Urothelium cell line (cell line): ENCODE results near the gene TOPAZ1.
"Not testable (repeated sequence)": the region's sequence is repeated elsewhere in the genome, so short reads cannot be mapped to it uniquely, and the experiment has no call there.

Experiments
- DNase-seq: peaks from one replicate; pipeline ENCODE4 v3.0.0; 2011; ENCODE audit warnings: low spot score, mixed read lengths
- FAIRE-seq: peaks from 2 replicates; lab custom pipeline; 2011; peaks lifted over from hg19 to GRCh38; lab: Jason Lieb, UNC

TOPAZ1 gene

DNA sequence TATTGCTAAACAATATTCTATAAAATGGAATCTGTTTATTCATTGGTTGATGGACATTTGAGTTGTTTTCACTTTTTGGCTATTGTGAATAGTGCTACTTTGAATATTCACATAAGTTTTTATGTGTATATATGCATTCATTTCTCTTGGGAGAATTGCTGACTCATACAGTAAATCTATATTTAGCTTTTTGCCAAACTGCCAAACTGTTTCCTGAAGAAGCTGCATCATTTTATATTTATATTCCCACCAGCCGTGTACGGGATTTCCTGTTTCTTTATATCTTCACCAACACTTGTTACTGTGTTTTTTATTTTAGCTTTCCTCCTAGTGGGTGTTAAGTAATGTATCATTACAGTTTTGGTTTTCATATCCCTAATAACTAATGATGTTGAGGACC, 84.3 kb downstream of the TOPAZ1 start:
- FAIRE-seq, result no peak
- no peak for DNase-seq

DNA sequence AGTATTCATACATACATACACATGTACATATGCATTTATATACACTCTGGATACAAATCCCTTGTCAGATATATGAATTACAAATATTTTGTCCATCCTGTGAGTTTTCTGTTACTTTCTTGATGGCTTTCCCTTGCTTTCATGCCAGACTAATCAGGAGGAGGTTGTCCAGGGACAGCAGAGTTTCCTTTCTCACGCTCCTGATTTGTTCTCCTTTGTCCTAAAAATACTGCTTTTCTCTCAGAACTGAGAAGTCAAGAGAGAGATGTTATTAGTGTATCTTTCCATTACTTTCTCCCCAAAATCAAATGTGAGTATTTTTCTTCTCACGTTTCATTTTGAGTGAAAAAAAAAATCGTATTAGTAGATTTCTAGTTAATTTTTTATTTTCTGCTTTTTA, 84.8 kb downstream of the TOPAZ1 start:
- FAIRE-seq (no peak), DNase-seq (no peak)

DNA sequence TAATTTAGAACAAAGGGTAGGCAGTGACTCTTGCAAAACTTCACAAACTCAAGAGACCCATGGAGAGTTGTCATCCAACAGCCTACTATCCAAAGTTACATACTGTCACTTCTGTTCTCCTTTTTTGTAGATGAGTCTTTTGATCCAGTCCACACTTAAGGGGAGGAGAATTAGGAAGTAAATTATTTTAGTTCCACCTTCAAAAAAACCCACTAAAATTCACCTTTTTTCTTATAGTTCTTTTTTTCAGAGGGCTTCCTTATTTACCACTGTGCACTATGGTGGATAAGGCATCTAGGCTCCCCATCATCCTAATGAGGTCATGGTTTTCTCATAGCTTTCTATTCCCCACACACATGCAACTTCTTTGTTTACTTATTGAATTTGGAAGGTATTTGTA, 88.3 kb downstream of the TOPAZ1 start:
- DNase-seq, result no peak
- FAIRE-seq, result no peak

DNA sequence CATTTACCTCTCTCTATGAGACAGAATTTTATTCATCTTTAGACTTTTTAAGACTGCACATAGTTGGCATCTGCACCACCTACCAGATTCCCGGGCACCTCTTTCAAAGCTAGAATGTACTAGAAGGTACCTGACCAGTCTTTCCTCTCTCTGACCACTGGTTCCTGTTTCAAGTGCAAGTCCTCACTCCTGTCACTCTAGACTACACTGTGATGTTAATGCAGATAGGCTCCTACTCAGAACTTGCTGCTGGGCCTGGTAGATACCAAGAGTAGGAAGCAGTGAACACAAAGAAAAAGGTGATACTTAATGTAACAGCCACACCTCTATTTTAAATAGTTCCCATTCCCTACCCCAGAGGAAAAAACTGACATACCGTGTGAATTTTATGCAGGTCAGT, 88.8 kb downstream of the TOPAZ1 start:
- DNase-seq (no peak), FAIRE-seq (no peak)

DNA sequence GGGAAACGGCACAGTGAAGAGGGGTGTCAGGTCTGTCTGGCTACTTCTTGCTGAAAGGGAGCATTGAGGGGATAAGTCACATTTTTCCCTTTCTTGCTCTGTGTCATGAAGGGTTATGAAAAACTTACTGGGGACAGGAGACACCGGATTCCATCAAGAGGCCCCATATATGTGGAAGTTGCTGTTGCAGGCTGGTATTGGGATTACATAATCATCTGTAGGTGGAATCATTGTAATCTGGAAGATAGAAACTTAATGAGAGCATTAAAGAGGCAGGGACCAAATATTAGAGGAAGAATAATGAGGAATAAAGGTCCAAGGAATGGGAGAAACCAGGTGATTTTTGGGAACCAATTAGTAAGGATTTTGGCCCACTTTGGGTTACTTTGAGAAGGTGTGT, 92.6 kb downstream of the TOPAZ1 start:
- no peak for DNase-seq
- FAIRE-seq, result no peak

- DNase-seq, result peak; percentile 5
- FAIRE-seq, result no peak
Observed at GRCh38 chr3:44337248-44337785, 95.6 kb downstream of the TOPAZ1 start.

- peak; percentile 97 for FAIRE-seq
- DNase-seq, result peak; percentile 99
Observed at GRCh38 chr3:44338010-44338827, 96.5 kb downstream of the TOPAZ1 start, which contains the start of gene TCAIM. Gene TCAIM (plus strand): TSS chr3:44338766. CDS start chr3:44354783, 16,017 bp downstream.

DNA sequence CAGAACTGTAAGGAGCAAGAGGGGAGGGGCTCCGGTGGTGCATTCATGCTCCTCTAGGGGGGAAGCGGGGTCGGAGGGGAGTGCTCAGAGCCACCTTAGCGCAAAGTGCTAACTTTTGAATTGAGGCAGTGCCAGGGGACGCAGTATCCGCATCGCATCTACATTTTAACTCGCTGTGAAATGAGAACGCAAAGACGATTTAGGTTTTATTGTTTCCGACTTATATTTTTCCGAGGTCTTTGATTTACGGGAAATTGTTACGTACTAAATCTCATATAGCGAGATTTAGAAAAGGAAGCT, 97.1 kb downstream of the TOPAZ1 start:
- DNase-seq, result no peak
- no peak for FAIRE-seq

DNA sequence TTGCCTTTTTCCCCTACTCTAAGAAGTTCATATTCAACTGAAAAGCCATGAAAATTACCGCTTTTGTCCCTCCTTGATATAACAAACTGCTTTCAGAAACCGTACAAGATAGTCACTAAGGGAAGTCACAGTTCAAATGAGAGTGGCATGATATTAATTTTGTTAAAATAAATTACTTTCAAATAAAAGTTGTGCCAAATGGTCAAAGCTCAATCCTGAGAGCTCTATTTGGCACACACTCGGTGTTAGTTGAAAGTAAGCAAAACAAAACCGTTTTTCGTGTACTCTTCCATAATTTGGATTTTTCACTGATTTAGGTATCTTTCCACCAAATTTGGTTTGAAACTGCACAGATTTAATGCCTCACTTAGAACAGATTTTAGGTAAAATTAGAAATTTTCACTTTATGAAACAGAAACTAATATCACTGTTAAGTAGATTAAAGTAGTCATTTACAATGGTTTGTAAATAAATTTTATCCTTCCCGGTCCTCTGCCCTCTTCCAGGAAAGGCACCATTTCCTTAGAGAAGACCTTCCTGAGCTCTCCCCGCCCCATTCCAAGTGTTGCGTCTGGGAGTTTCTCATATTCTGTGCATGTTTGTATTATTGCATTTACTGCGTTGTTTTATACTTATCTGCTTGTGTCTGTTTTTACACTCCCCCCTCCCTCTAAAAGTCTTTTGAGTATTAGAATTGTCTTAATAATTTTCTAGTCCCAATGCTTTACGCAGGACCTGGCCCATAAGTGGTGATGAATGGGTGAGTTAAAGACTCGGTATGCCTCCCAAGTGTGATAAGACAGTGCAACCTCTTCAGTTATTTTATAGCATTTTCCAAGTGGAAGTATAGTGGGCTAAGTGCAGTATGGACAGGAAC, 97.7 kb downstream of the TOPAZ1 start:
- DNase-seq (no peak), FAIRE-seq (no peak)

- FAIRE-seq (no peak), DNase-seq (no peak)
Observed at GRCh38 chr3:44340058-44340395, 98.3 kb downstream of the TOPAZ1 start.

GRCh38 chr3:44342176-44342790, 100.6 kb downstream of the TOPAZ1 start:
- FAIRE-seq, result no peak

GRCh38 chr3:44343421-44343820, 101.7 kb downstream of the TOPAZ1 start:
- FAIRE-seq (no peak), DNase-seq (no peak)

More at GRCh38 chr3:44342176-44342790, 100.6 kb downstream of the TOPAZ1 start:
- DNase-seq, result no peak

DNA sequence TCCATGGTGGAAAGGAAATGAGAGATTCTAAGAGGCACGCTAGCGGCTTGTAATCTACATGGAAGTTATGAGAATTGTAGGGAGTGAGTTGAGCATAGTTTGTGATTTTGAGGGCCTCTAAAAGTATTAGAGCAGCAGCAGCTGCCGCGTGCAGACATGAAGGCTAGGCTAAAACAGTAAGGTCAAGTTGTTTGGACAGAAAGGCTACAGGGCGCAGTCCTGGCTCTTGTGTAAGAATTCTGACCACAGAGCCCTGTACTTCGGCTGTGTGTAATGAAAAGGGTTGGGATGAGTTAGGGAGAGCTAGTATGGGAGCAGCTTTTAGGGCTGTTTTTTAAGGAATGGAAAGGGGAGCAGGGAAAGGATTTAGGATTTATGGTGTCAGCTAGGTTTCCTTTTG, 104.9 kb downstream of the TOPAZ1 start:
- not testable (repeated sequence) for DNase-seq, FAIRE-seq

- FAIRE-seq, result no peak
- no peak for DNase-seq
Observed at GRCh38 chr3:44348993-44349392, 107.3 kb downstream of the TOPAZ1 start.

DNA sequence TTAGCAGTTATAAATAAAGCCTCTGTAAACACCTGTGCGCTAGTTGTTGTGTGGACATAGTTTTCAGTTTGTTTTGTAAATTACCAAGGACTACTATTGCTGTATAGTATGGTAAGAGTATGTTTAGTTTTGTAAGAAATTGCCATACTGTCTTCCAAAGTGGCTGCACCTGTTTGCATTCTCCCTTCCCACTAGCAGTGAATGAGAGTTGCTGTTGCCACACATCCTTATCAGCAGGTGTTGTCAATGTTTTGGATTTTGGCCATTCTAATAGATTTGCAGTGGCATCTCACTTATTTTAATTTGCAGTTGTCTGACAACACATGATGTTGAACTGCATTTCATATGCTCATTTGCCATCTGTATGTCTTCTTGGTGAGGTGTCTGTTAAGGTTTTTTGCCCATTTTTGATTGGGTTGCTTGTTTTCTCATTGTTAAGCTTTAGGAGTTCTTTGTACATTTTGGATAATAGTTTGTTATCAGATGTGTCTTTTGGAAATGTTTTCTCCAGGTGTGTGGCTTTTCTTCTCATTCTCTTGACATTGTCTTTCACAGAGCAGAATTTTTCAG, 111.8 kb downstream of the TOPAZ1 start:
- DNase-seq (no peak), FAIRE-seq (no peak)

DNA sequence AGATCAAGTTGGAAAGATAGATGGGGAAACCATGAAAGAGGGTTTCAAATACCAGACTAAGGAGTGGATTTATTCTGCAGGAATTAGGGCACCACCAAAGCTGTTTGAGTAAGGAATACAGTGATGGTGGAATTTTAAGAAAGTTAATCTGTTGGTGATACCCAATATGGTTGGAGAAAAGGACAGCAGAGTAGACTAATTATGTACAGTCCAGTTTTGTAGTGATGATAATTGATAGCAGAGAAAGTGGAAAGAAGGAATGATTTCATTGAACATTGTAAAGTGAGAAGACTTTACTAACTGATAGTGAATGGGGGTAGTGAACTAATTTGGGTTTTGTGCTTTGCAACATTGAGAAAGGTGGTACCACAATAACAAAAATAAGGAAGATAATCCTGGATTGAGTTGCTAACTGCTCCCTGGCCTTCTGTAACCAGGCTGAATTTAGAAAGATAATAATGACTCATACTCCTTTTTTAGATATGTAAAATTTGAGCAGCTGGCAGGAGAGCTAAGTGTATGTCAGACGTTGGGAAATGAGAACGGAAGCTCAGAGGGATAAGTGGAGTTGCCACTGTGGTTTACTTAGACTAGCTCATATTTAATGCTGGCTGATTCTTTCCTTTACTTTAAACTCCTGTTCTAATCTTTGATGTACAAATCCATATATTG, 113.8 kb downstream of the TOPAZ1 start:
- DNase-seq (peak; percentile 22), FAIRE-seq (no peak)

- FAIRE-seq (no peak), DNase-seq (no peak)
Observed at GRCh38 chr3:44359146-44359751, 117.6 kb downstream of the TOPAZ1 start.

GRCh38 chr3:44363591-44363990, 121.9 kb downstream of the TOPAZ1 start:
- no peak for FAIRE-seq

GRCh38 chr3:44365952-44366351, 124.3 kb downstream of the TOPAZ1 start:
- DNase-seq (no peak), FAIRE-seq (no peak)

More at GRCh38 chr3:44363591-44363990, 121.9 kb downstream of the TOPAZ1 start:
- DNase-seq, result no peak

- FAIRE-seq, result no peak
- no peak for DNase-seq
Observed at GRCh38 chr3:44375450-44375849, 133.8 kb downstream of the TOPAZ1 start.
